Hematopoietic multipotent progenitor cell treated with erythropoietin and hydrocortisone succinate and interleukin-3 and kit ligand, for 6 days (in vitro differentiated cells): Measurements from ENCODE around the gene VSIG10.
"Not testable (repeated sequence)": the region's sequence is repeated elsewhere in the genome, so short reads cannot be mapped to it uniquely, and the experiment has no call there.

Source experiments
- DNase-seq: peaks from one replicate; pipeline ENCODE4 v3.0.0-alpha.2; 2015

The VSIG10 gene

GRCh38 chr12:118032188-118032587 lies 71.6 kb downstream of the VSIG10 start:
- DNase-seq, result no peak

GRCh38 chr12:118029166-118029565 lies 74.6 kb downstream of the VSIG10 start:
- no peak for DNase-seq

- DNase-seq, result no peak
Measured at GRCh38 chr12:118025168-118025567, 78.6 kb downstream of the VSIG10 start.

GRCh38 chr12:118023301-118023860 lies 80.4 kb downstream of the VSIG10 start:
- DNase-seq, result no peak

GRCh38 chr12:118022728-118023109 lies 81.1 kb downstream of the VSIG10 start:
- DNase-seq, result no peak

- not testable (repeated sequence) for DNase-seq
Measured at GRCh38 chr12:118022097-118022727, 81.6 kb downstream of the VSIG10 start.

- no peak for DNase-seq
Measured at GRCh38 chr12:118020036-118020435, 83.8 kb downstream of the VSIG10 start.

GRCh38 chr12:118017926-118018325 lies 85.9 kb downstream of the VSIG10 start:
- DNase-seq, result no peak

GRCh38 chr12:118016424-118017264 lies 87.2 kb downstream of the VSIG10 start, which contains the start of gene RFC5:
RFC5 (plus strand) TSS chr12:118016703; CDS start chr12:118016828, 125 bp downstream.
- DNase-seq, result peak; percentile 100

- DNase-seq, result no peak
Measured at GRCh38 chr12:118015944-118016343, 87.9 kb downstream of the VSIG10 start.

- DNase-seq, result no peak
Measured at GRCh38 chr12:118015306-118015705, 88.5 kb downstream of the VSIG10 start.
